Osteoblast (primary cell): ENCODE results near the gene CYP26C1. TPM values are rescaled to one million over a fixed set of nuclear protein-coding genes. Genes with fewer than 3 reads are reported as not detected.

ENCODE experiments used
- DNase-seq: peaks from one replicate; pipeline ENCODE4 v3.0.0; 2011; ENCODE audit warnings: low spot score, mixed read lengths; ENCODE audit not compliant: insufficient read length; ENCODE audit errors: missing footprints
- H2AFZ ChIP-seq: 2 replicates; pipeline ENCODE4 v1.6.0; 2011; ENCODE audit warnings: mild to moderate bottlenecking, low read length
- H3K27ac ChIP-seq: 2 replicates; pipeline ENCODE4 v1.5.1; 2011; ENCODE audit warnings: mild to moderate bottlenecking, low read depth, low read length, moderate library complexity
- H3K27me3 ChIP-seq: 2 replicates; pipeline ENCODE4 v1.6.0; 2012; ENCODE audit warnings: mild to moderate bottlenecking, control low read depth, inconsistent platforms, low read length, moderate library complexity; ENCODE audit not compliant: insufficient read depth
- H3K36me3 ChIP-seq: 2 replicates; pipeline ENCODE4 v1.5.1; 2011; ENCODE audit warnings: mild to moderate bottlenecking, low read length, control low read depth, moderate library complexity; ENCODE audit not compliant: insufficient read depth
- H3K4me1 ChIP-seq: 2 replicates; pipeline ENCODE4 v1.5.1; 2011; ENCODE audit warnings: mild to moderate bottlenecking, low read length, control low read depth, moderate library complexity; ENCODE audit not compliant: insufficient read depth
- H3K4me2 ChIP-seq: 2 replicates; pipeline ENCODE4 v1.6.0; 2011; ENCODE audit warnings: mild to moderate bottlenecking, low read length; ENCODE audit not compliant: insufficient read depth
- H3K4me3 ChIP-seq: fragments of 200-600 bp; sonication (generic); 3 replicates; pipeline ENCODE4 v1.5.1; 2012; ENCODE audit warnings: mild to moderate bottlenecking, low read length, inconsistent platforms; ENCODE audit not compliant: insufficient read depth
- H3K79me2 ChIP-seq: 2 replicates; pipeline ENCODE4 v1.6.0; 2012; ENCODE audit warnings: mild to moderate bottlenecking, low read length, control low read depth, inconsistent platforms; ENCODE audit not compliant: insufficient read depth
- H3K9me3 ChIP-seq: 2 replicates; pipeline ENCODE4 v1.5.1; 2011; ENCODE audit warnings: low read depth, low read length, control low read depth
- H4K20me1 ChIP-seq: 2 replicates; pipeline ENCODE4 v1.6.0; 2012; ENCODE audit warnings: mild to moderate bottlenecking, low read length, control low read depth; ENCODE audit not compliant: insufficient read depth
- total RNA-seq: library from RNA; depleted of rRNA; stranded (reverse); fragments of >200 nt; gene quantifications from 2 replicates; pipeline ENCODE4 v1.2.3, GENCODE V29; 2012
- TF ChIP-seq, protein P1 (sequence below): IDR thresholded peaks from 2 replicates; pipeline ENCODE4 v1.5.1; 2011; ENCODE audit warnings: mild to moderate bottlenecking, low read depth, low read length, moderate library complexity; ENCODE audit errors: extremely low read depth

CYP26C1 gene, protein sequence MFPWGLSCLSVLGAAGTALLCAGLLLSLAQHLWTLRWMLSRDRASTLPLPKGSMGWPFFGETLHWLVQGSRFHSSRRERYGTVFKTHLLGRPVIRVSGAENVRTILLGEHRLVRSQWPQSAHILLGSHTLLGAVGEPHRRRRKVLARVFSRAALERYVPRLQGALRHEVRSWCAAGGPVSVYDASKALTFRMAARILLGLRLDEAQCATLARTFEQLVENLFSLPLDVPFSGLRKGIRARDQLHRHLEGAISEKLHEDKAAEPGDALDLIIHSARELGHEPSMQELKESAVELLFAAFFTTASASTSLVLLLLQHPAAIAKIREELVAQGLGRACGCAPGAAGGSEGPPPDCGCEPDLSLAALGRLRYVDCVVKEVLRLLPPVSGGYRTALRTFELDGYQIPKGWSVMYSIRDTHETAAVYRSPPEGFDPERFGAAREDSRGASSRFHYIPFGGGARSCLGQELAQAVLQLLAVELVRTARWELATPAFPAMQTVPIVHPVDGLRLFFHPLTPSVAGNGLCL
- total RNA-seq = under 0.01 TPM in 2 replicates

DNA sequence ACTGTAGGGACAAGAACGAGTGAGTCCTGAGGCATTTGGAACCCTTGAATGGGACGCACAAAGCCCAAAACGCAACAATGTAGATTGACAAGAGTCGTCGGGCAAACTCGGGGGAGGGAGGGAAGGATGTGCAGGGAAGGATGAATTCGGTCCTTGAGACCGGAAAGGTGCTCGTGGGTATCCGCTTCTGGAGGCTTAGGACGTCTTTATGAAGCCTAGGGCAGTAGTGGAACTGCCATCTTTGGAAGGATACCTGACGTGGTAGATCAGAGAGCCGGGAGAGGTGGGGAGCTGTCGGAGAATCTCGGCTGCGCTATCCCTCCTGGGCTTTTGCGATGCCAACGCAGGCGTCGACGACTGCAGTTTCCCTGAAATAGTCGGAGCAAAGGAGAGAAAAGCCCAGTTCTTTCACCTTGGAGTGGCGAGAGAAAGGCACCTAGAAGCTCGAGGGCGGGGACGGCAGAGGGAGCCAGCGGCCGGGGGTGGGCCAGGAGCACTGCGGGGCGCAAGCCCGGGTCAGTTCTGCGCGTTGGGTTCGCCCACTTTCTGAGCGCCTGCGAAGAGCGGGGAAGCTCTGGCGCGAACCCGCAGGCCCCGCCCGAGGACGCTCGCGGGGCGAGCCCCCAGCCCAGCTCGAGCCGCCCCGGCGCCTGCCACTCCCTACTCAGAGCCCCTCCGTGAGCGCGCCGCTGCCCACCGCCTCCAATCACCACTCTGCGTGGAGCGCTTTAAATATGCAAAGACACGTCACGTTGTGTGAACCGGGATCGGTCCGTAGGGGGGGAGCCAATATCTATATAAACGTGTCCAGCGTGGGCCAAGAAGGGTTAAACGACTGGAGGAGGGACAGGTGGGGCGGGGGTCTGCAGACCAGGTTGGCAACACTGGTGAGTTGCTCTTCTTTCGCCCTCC is at the start of gene CYP26C1:
CYP26C1 (plus strand) TSS at position 824 of the 912 bp plus-strand sequence. CDS start 466 bp downstream, outside the sequence.
- no peak within 1 kb of the TSS for H3K27ac ChIP-seq
- H3K4me3 ChIP-seq = peak within 1 kb of the TSS; percentile 33
- no peak within 1 kb of the TSS for H2AFZ ChIP-seq
- no peaks in the 10 kb centered on the region for H3K9me3 ChIP-seq
- peaks cover 6% of the 10 kb centered on the region for H3K4me1 ChIP-seq
- H3K36me3 ChIP-seq = no peaks in the 10 kb centered on the region
- peak; percentile 54 for DNase-seq
- H4K20me1 ChIP-seq = no peaks in the 10 kb centered on the region
- peaks cover 68% of the 10 kb centered on the region for H3K27me3 ChIP-seq
- TF ChIP-seq, protein P1, sequence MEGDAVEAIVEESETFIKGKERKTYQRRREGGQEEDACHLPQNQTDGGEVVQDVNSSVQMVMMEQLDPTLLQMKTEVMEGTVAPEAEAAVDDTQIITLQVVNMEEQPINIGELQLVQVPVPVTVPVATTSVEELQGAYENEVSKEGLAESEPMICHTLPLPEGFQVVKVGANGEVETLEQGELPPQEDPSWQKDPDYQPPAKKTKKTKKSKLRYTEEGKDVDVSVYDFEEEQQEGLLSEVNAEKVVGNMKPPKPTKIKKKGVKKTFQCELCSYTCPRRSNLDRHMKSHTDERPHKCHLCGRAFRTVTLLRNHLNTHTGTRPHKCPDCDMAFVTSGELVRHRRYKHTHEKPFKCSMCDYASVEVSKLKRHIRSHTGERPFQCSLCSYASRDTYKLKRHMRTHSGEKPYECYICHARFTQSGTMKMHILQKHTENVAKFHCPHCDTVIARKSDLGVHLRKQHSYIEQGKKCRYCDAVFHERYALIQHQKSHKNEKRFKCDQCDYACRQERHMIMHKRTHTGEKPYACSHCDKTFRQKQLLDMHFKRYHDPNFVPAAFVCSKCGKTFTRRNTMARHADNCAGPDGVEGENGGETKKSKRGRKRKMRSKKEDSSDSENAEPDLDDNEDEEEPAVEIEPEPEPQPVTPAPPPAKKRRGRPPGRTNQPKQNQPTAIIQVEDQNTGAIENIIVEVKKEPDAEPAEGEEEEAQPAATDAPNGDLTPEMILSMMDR = no peak
- no peaks in the 10 kb centered on the region for H3K79me2 ChIP-seq
- H3K4me2 ChIP-seq = peak within 1 kb of the TSS; percentile 48

DNA sequence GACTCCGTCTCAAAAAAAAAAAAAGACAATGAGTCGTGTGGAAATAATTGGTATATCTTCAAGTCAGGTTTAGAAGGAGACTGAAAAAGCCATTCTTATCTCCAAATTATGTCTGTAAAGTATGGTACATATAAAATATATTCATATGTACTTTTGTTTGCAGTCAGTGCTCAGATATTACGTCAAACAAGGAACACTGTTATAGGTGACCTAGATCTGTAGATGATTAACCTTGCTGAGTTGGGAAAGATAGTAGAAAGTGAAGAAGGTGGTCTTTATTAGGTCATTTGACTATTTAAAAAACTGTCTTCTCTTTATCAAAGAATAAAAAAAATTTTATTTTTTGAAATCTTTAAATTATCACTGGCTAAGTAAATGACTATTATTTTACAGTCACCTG is 44.9 kb upstream of the CYP26C1 start:
- H3K27ac ChIP-seq = no peak overlapping the region
- H3K27me3 ChIP-seq = no peaks in the 10 kb centered on the region
- H3K4me1 ChIP-seq = no peaks in the 10 kb centered on the region
- no peak overlapping the region for H2AFZ ChIP-seq
- no peaks in the 10 kb centered on the region for H3K9me3 ChIP-seq
- no peaks in the 10 kb centered on the region for H3K36me3 ChIP-seq
- H4K20me1 ChIP-seq = no peaks in the 10 kb centered on the region
- no peak overlapping the region for H3K4me3 ChIP-seq
- no peaks in the 10 kb centered on the region for H3K79me2 ChIP-seq
- no peak overlapping the region for H3K4me2 ChIP-seq
- TF ChIP-seq, protein P1 = no peak
- DNase-seq = no peak

DNA sequence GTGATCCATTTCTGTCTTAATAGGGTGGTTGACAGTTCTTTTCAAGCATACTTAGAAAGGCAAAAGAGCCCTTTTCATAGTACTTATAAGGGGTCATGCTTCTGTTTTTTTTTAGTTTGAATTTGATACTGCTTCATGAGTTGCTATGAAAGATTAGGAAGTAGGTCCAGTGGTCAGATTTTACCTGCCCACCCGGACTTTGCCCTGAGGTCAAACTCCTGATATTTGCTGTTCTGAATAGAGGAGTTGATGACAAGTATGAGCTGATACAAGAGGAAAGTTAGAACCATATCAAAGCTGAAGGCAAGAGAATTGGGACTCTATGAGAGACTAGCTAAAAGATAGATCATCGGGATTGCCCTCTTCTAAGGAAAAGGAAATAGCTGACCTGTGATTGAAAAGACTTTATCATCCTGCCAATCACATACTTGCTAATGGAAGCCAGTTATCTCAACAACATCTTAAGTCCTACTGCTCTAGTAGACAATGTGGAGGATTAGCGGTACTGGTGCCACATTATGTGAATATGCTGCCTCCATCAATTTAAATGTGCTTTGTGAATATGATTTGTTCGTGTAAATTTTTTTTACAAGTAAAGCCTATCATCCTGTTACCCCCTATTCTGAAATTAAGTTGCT is 37.5 kb upstream of the CYP26C1 start:
- Histone ChIP-seq H3K4me2 (no peak overlapping the region), H3K9me3 (no peaks in the 10 kb centered on the region), H3K27ac (no peak overlapping the region), H3K79me2 (no peaks in the 10 kb centered on the region), H3K27me3 (no peaks in the 10 kb centered on the region), H3K4me1 (no peaks in the 10 kb centered on the region), H4K20me1 (no peaks in the 10 kb centered on the region), H3K36me3 (no peaks in the 10 kb centered on the region), H3K4me3 (no peak overlapping the region), H2AFZ (no peak overlapping the region)
- DNase-seq = no peak
- TF ChIP-seq, protein P1 = no peak
